GM12878 (cell line): ENCODE data around the gene NAP1L3. TPM values are rescaled to one million over a fixed set of nuclear protein-coding genes. Genes with fewer than 3 reads are reported as not detected.

Source experiments
- polyA plus RNA-seq, 11 experiments: library from polyadenylated mRNA; depleted of rRNA in 4 of 11; unstranded in 6 of 11; stranded (reverse) in 5 of 11; fragments of >200 nt; fragmentation: Nextera tagmentation in 4 of 11; fragmentation: Illumina TruSeq in 1 of 11; extraction: Ambion mirVana in 4 of 11; extraction: Trizol in 1 of 11; gene quantifications; 1 replicate in 1 of 11; 2 replicates in 10 of 11; pipeline versions ENCODE4 v1.2.1 to v1.2.3, GENCODE V29; 2011 to 2016; ENCODE audit warnings: inconsistent platforms in 2 of 11, missing spikeins in 2 of 11, low read depth in 1 of 11
- total RNA-seq, 4 experiments: library from RNA; depleted of rRNA in 3 of 4; stranded (reverse); fragments of >200 nt in 3 of 4; fragmentation: Illumina TruSeq in 1 of 4; extraction: Trizol in 1 of 4; gene quantifications; 2 replicates each; pipeline versions ENCODE4 v1.2.1 to v1.2.3, GENCODE V29; 2013 to 2021

Gene NAP1L3
- total and polyA plus RNA-seq, 10 of the 15 experiments (the other 5 are each of a cell fraction or from before 2014, with no cell fraction given), result 0.04 to 0.12 (median 0.06) TPM; not detected in 7

Other genes starting within 250 kb of the NAP1L3 start
- not detected in 2 replicates for gene FAM133A, start 628 bp upstream of the NAP1L3 start, total RNA-seq (2014; rRNA removed)
- not detected in 2 replicates for gene FAM133A, start 628 bp upstream of the NAP1L3 start, total RNA-seq (2014; rRNA removed; fragmentation: Illumina TruSeq; extraction: Trizol)
- gene FAM133A, start 628 bp upstream of the NAP1L3 start, total RNA-seq (2021), result not detected in 2 replicates
- gene FAM133A, start 628 bp upstream of the NAP1L3 start, polyA plus RNA-seq (2011; rRNA removed), result 0.81 and 1.4 TPM in 2 replicates
- not detected in 2 replicates for gene FAM133A, start 628 bp upstream of the NAP1L3 start, polyA plus RNA-seq (2014; fragmentation: Illumina TruSeq; extraction: Trizol)
- not detected for gene FAM133A, start 628 bp upstream of the NAP1L3 start, polyA plus RNA-seq (2014; fragmentation: Nextera tagmentation; extraction: Ambion mirVana)
- not detected in 2 replicates for gene FAM133A, start 628 bp upstream of the NAP1L3 start, polyA plus RNA-seq (2014; rRNA removed)
- gene FAM133A, start 628 bp upstream of the NAP1L3 start, polyA plus RNA-seq (2016; fragmentation: Nextera tagmentation; extraction: Ambion mirVana), result not detected